ENCODE results near the gene ASIC4. TPM values are rescaled to one million over a fixed set of nuclear protein-coding genes. Genes with fewer than 3 reads are reported as not detected.

ASIC4 gene
- total and polyA plus RNA-seq, 12 donors: 0.15 to 0.43 (median 0.20) TPM; not detected in 7

- ATAC-seq (no peak), DNase-seq (no peak)
- Histone ChIP-seq H3K4me3 (peak overlapping the region in 1 of 10 donors; percentile 72), H3K9me3 (no peaks in the 10 kb centered on the region), H3K27me3 (peaks cover 0 to 45% (median 25%) of the 10 kb centered on the region in 7 donors), H3K36me3 (peaks cover 0 to 35% (median 3%) of the 10 kb centered on the region in 9 donors), H3K27ac (no peak overlapping the region), H3K4me1 (peaks cover 12 to 22% (median 17%) of the 10 kb centered on the region in 9 donors)
- 83% methylated on average over 12 of the region's 12 CpGs for WGBS, 2 donors
- intact Hi-C loops (cut with DNase I): loop anchor here in 2 of 10 donors (5.0 kb wide), 1 partner anchor 44 kb away; the partner anchor contains the start of gene STK11IP (in 2 of the 2)
- no peak for TF ChIP-seq CTCF (IDR thresholded peaks at IDR 0.05)
Observed at GRCh38 chr2:219553463-219553963, 39.2 kb downstream of the ASIC4 start.

- WGBS, 2 donors: 91 to 93% methylated on average over 15 of the region's 15 CpGs
- peaks cover 0 to 45% (median 25%) of the 10 kb centered on the region in 7 donors for H3K27me3 ChIP-seq
- intact Hi-C loops (cut with DNase I): loop anchor here in 2 of 10 donors (5.0 kb wide), 1 partner anchor 43 kb away; the partner anchor contains the start of gene STK11IP (in 2 of the 2)
- no peak for TF ChIP-seq CTCF (IDR thresholded peaks at IDR 0.05)
- H3K36me3 ChIP-seq: peaks cover 0 to 39% (median 3%) of the 10 kb centered on the region in 9 donors
- DNase-seq (no peak), ATAC-seq (no peak)
- no peak overlapping the region for H3K27ac ChIP-seq
- H3K4me1 ChIP-seq: peaks cover 12 to 22% (median 17%) of the 10 kb centered on the region in 9 donors
- no peaks in the 10 kb centered on the region for H3K9me3 ChIP-seq
- no peak overlapping the region for H3K4me3 ChIP-seq
Observed at GRCh38 chr2:219554350-219554749, 40.1 kb downstream of the ASIC4 start.

GRCh38 chr2:219555956-219556355 lies 41.7 kb downstream of the ASIC4 start:
- Histone ChIP-seq H3K9me3 (no peaks in the 10 kb centered on the region), H3K4me3 (no peak overlapping the region), H3K27ac (no peak overlapping the region), H3K27me3 (peaks cover 0 to 33% (median 25%) of the 10 kb centered on the region in 7 donors), H3K36me3 (peaks cover 0 to 33% (median 3%) of the 10 kb centered on the region in 9 donors), H3K4me1 (peaks cover 12 to 34% (median 21%) of the 10 kb centered on the region in 9 donors)
- intact Hi-C loops (cut with DNase I): no loop called here
- no peak for DNase-seq
- ATAC-seq: no peak
- TF ChIP-seq CTCF (IDR thresholded peaks at IDR 0.05): no peak
- WGBS, 2 donors: 93 to 96% methylated on average over 20 of the region's 20 CpGs

GRCh38 chr2:219556413-219556812 lies 42.1 kb downstream of the ASIC4 start:
- no peak for TF ChIP-seq CTCF (IDR thresholded peaks at IDR 0.05)
- intact Hi-C loops (cut with DNase I): no loop called here
- H3K4me3 ChIP-seq: no peak overlapping the region
- WGBS, 2 donors: 95% methylated on average over 19 of the region's 19 CpGs
- DNase-seq (no peak), ATAC-seq (no peak)
- H3K9me3 ChIP-seq: no peaks in the 10 kb centered on the region
- H3K27me3 ChIP-seq: peaks cover 0 to 30% (median 23%) of the 10 kb centered on the region in 7 donors
- peaks cover 12 to 33% (median 23%) of the 10 kb centered on the region in 9 donors for H3K4me1 ChIP-seq
- H3K27ac ChIP-seq: no peak overlapping the region
- peaks cover 0 to 38% (median 3%) of the 10 kb centered on the region in 9 donors for H3K36me3 ChIP-seq
